HepG2 (cell line): ENCODE data around the gene GZMA. TPM values are rescaled to one million over a fixed set of nuclear protein-coding genes. Genes with fewer than 3 reads are reported as not detected.

Source experiments
- ATAC-seq: fragments of 200-7000 bp; cut with Tn5 transposase; 3 replicates; pipeline ENCODE4 v1.9.1; 2020; ENCODE audit warnings: mild to moderate bottlenecking, moderate library complexity
- BruUV-seq: library from RNA; stranded (reverse); fragments of 400-500 nt; replicated peaks from 2 replicates; lab custom pipeline; 2021; lab: Mats Ljungman, UMichigan
- CTCF ChIA-PET: fragments of 300-600 bp; formaldehyde crosslinking; extraction: SDS; loops from one replicate; lab custom pipeline; 2021; ENCODE audit warnings: low total read pairs, inconsistent platforms, low intra/inter-chr PET ratio; lab: Yijun Ruan, JAX
- POLR2A ChIA-PET: fragments of 350-600 bp; sonication (Branson Sonifier 250); formaldehyde crosslinking; loops from one replicate; lab custom pipeline; 2020; ENCODE audit warnings: antibody characterized with exemption, inconsistent platforms; lab: Yijun Ruan, JAX
- DNase-seq: peaks from one replicate; pipeline ENCODE4 v3.0.0-alpha.2; 2015; ENCODE audit warnings: low spot score
- FAIRE-seq: peaks from 3 replicates; lab custom pipeline; 2011; peaks lifted over from hg19 to GRCh38; lab: Jason Lieb, UNC
- H2AFZ ChIP-seq: one replicate; pipeline ENCODE4 v1.6.1; 2011; ENCODE audit warnings: low read length, inconsistent platforms
- H3K27ac ChIP-seq: fragments of 300-600 bp; 3 replicates; pipeline ENCODE4 v1.8.0; 2011; ENCODE audit warnings: mixed run types, mild to moderate bottlenecking, mixed read lengths, low read length, inconsistent platforms; ENCODE audit not compliant: insufficient read depth; ENCODE audit errors: extremely low read length
- H3K27me3 ChIP-seq, 2 experiments: fragments of 200-600 bp in 1 of 2; 2 replicates in 1 of 2; 3 replicates in 1 of 2; pipeline versions ENCODE4 v1.6.0 to v1.8.0; 2011; ENCODE audit warnings: low read length in 2 of 2, mild to moderate bottlenecking in 2 of 2, moderate library complexity in 2 of 2, inconsistent platforms in 1 of 2; ENCODE audit not compliant: insufficient read depth in 2 of 2, control insufficient read depth in 1 of 2
- H3K36me3 ChIP-seq, 2 experiments: fragments of 200-600 bp in 1 of 2; replicated peaks in 1 of 2; 2 replicates in 1 of 2; 3 replicates in 1 of 2; pipeline versions ENCODE4 v1.5.1 to v1.8.0; 2011; ENCODE audit warnings: low read length in 2 of 2, inconsistent platforms in 1 of 2; ENCODE audit not compliant: insufficient read depth in 2 of 2, control insufficient read depth in 1 of 2
- H3K4me1 ChIP-seq: 2 replicates; pipeline ENCODE4 v1.5.1; 2012; ENCODE audit warnings: low read length, inconsistent platforms; ENCODE audit not compliant: insufficient read depth
- H3K4me2 ChIP-seq: 2 replicates; pipeline ENCODE4 v1.6.0; 2011; ENCODE audit warnings: low read depth, low read length, inconsistent platforms
- H3K4me3 ChIP-seq, 3 experiments: fragments of 200-600 bp in 1 of 3; sonication (generic), shearing (Covaris generic) in 1 of 3; replicated peaks in 1 of 3; 2 replicates each; pipeline ENCODE4 v1.5.1; 2011 to 2016; ENCODE audit warnings: low read length in 3 of 3, inconsistent platforms in 2 of 3, low read depth in 2 of 3, mild to moderate bottlenecking in 2 of 3, control low read depth in 1 of 3, mixed read lengths in 1 of 3; ENCODE audit not compliant: insufficient read depth in 1 of 3
- H3K79me2 ChIP-seq: one replicate; pipeline ENCODE4 v1.6.1; 2011; ENCODE audit warnings: low read length, inconsistent platforms; ENCODE audit not compliant: insufficient read depth
- H3K9ac ChIP-seq: 2 replicates; pipeline ENCODE4 v1.6.0; 2011; ENCODE audit warnings: mild to moderate bottlenecking, low read depth, low read length, inconsistent platforms; ENCODE audit not compliant: insufficient read depth
- H3K9me3 ChIP-seq: 2 replicates; pipeline ENCODE4 v1.5.1; 2012; ENCODE audit warnings: mild to moderate bottlenecking, low read length
- H4K20me1 ChIP-seq: 2 replicates; pipeline ENCODE4 v1.6.0; 2011; ENCODE audit warnings: inconsistent platforms, mild to moderate bottlenecking, low read length, moderate library complexity; ENCODE audit not compliant: insufficient read depth
- ESRRA ChIP-seq: sonication (generic); formaldehyde crosslinking; IDR thresholded peaks from 2 replicates; pipeline ENCODE4 v1.5.1; 2020; ENCODE audit warnings: mild to moderate bottlenecking, low read depth, missing genetic modification reagents
- FLYWCH1 ChIP-seq: sonication (generic); formaldehyde crosslinking; IDR thresholded peaks from 2 replicates; pipeline ENCODE4 v1.8.1; 2023; ENCODE audit warnings: mild to moderate bottlenecking, missing genetic modification reagents
- NR3C1 ChIP-seq: sonication (generic); formaldehyde crosslinking; IDR thresholded peaks from 2 replicates; pipeline ENCODE4 v1.4.0; 2020; ENCODE audit warnings: missing genetic modification reagents
- TCF7L2 ChIP-seq: IDR thresholded peaks from 2 replicates; pipeline ENCODE4 v1.6.1; 2011; ENCODE audit warnings: mild to moderate bottlenecking, low read depth, low read length, moderate library complexity
- ZC3H4 ChIP-seq: sonication (generic); formaldehyde crosslinking; IDR thresholded peaks from 2 replicates; pipeline ENCODE4 v1.4.0; 2020; ENCODE audit warnings: missing genetic modification reagents, borderline replicate concordance
- ZFP36 ChIP-seq: fragments of 150-350 bp; IDR thresholded peaks from 2 replicates; pipeline ENCODE4 v1.6.1; 2018; ENCODE audit warnings: borderline replicate concordance, low read length, low read depth; ENCODE audit not compliant: partially characterized antibody
- ZNF331 ChIP-seq: sonication (generic); formaldehyde crosslinking; IDR thresholded peaks from 2 replicates; pipeline ENCODE4 v1.4.0; 2020; ENCODE audit warnings: missing genetic modification reagents
- ZNF782 ChIP-seq: sonication (generic); formaldehyde crosslinking; IDR thresholded peaks from 2 replicates; pipeline ENCODE4 v1.4.0; 2020; ENCODE audit warnings: missing genetic modification reagents, mild to moderate bottlenecking, borderline replicate concordance
- WGBS: methylation state at CpG from one replicate; pipeline ENCODE4 v1.1.6; 2017; ENCODE audit warnings: low lambda C conversion rate; 5-methylcytosine and 5-hydroxymethylcytosine counted together
- in situ Hi-C: cut with HindIII; loops from 2 replicates; pipeline ENCODE4 v1.10.0; 2017; ENCODE audit warnings: low pct_unique_long_range_greater_than_20kb; ENCODE audit not compliant: extremely low pct_ligation_motif_present
- intact Hi-C: fragments of 100-400 bp; cut with micrococcal nuclease; formaldehyde crosslinking; loops from one replicate; pipeline ENCODE4 v1.10.0; 2022; ENCODE audit not compliant: unreplicated experiment
- polyA plus RNA-seq, 8 experiments: library from polyadenylated mRNA; depleted of rRNA in 3 of 8; stranded (reverse) in 7 of 8; unstranded in 1 of 8; fragments of >200 nt; fragmentation: Illumina TruSeq in 4 of 8; extraction: Trizol in 4 of 8; gene quantifications; 2 replicates each; pipeline versions ENCODE4 v1.2.1 to v1.2.3, GENCODE V29; 2011 to 2016; ENCODE audit warnings: low read depth in 4 of 8, missing spikeins in 1 of 8, mixed read lengths in 1 of 8; ENCODE audit not compliant: insufficient read depth in 1 of 8
- total RNA-seq, 5 experiments: library from RNA; depleted of rRNA; stranded (reverse); fragments of >200 nt; fragmentation: Illumina TruSeq; extraction: Trizol; gene quantifications; 2 replicates each; pipeline ENCODE4 v1.2.3, GENCODE V29; 2016; ENCODE audit warnings: low read depth in 1 of 5
- TF ChIP-seq, protein P1 (sequence below): sonication (generic); formaldehyde crosslinking; IDR thresholded peaks from 2 replicates; pipeline ENCODE4 v1.4.0; 2020; ENCODE audit warnings: mild to moderate bottlenecking, missing genetic modification reagents
- TF ChIP-seq, protein P2 (sequence below), 2 experiments: fragments of 450-650 bp in 1 of 2; sonication (generic) in 1 of 2; formaldehyde crosslinking; IDR thresholded peaks; 2 replicates each; pipeline versions ENCODE4 v1.5.0 to v1.8.0; 2020 to 2022; ENCODE audit warnings: mild to moderate bottlenecking in 1 of 2, missing genetic modification reagents in 1 of 2
- TF ChIP-seq, protein P3 (sequence below): sonication (generic); IDR thresholded peaks from 2 replicates; pipeline ENCODE4 v1.6.1; 2016; ENCODE audit warnings: low read depth, borderline replicate concordance

GZMA gene
- total and polyA plus RNA-seq, 2 of the 13 experiments (the other 11 are each of a cell fraction or from before 2014, with no cell fraction given), result not detected

DNA sequence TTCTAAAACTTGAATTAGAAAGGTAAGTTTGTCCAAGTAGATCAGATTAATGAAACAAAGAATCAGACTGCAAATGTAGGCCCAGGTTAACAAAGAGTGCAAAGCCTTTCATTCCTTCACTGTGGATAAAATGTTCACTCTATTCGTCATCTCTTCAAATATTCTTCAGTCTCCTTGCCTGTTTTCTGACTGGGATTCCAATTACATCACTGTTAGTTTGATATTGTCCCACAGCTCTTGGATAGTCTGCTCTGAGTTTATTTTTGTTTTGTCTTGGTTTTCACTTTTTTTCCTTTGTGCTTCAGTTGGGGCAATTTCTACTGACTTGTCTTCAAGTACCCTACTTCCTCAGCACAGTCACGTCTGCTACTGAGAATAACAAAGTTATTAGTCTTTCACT lies 38.5 kb upstream of the GZMA start:
- CTCF ChIA-PET, result no interaction called here
- H4K20me1 ChIP-seq, result no peaks in the 10 kb centered on the region
- TF ChIP-seq ZFP36 (no peak), ZC3H4 (CRISPR knock-in tag) (no peak)
- TF ChIP-seq, all 625 proteins: peak for 0
- intact Hi-C loops, result loop anchor here (5.0 kb wide), 1 partner anchor 48 kb away; no protein-coding TSS in a partner anchor
- no TSS peak for BruUV-seq
- no peaks in the 10 kb centered on the region for H3K4me1 ChIP-seq
- FAIRE-seq, result no peak
- no peak for DNase-seq
- in situ Hi-C loops, result no loop called here
- no peak overlapping the region for H3K27ac ChIP-seq
- POLR2A ChIA-PET, result no interaction called here
- ATAC-seq, result no peak
- H2AFZ ChIP-seq, result no peak overlapping the region
- no peak overlapping the region for H3K9ac ChIP-seq
- no peaks in the 10 kb centered on the region for H3K79me2 ChIP-seq
- 3% methylated on average over 2 of the region's 2 CpGs for WGBS
- H3K36me3 ChIP-seq, result no peaks in the 10 kb centered on the region
- H3K4me2 ChIP-seq, result no peak overlapping the region
- no peaks in the 10 kb centered on the region for H3K9me3 ChIP-seq
- H3K27me3 ChIP-seq, result no peaks in the 10 kb centered on the region
- H3K4me3 ChIP-seq, result no peak overlapping the region

DNA sequence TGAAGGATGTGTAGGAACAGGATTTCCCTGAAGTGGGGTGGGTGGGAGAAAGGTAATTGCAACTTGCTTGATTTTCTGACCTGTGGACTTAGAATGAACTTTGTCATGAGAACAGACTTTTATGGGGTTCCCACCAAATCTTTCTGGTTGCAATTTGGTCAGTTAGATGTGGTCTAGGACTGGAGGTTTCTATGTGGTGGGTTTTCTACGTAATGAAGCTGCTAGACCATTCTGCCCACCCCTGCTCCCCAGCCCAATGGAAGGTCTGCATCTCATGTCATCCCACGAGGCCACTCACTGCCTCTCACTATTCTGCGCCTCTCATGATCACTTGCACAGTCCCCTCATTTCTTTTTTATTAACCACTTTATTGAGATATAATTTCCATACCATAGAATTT lies 37.9 kb upstream of the GZMA start:
- WGBS, result 1% methylated on average over 3 of the region's 3 CpGs
- no TSS peak for BruUV-seq
- no peak overlapping the region for H3K4me3 ChIP-seq
- FAIRE-seq, result no peak
- no peak overlapping the region for H3K27ac ChIP-seq
- in situ Hi-C loops, result no loop called here
- H4K20me1 ChIP-seq, result no peaks in the 10 kb centered on the region
- no peaks in the 10 kb centered on the region for H3K4me1 ChIP-seq
- no peak overlapping the region for H3K9ac ChIP-seq
- H3K79me2 ChIP-seq, result no peaks in the 10 kb centered on the region
- H2AFZ ChIP-seq, result no peak overlapping the region
- no peak overlapping the region for H3K4me2 ChIP-seq
- no peak for DNase-seq
- intact Hi-C loops, result loop anchor here (5.0 kb wide), 1 partner anchor 48 kb away; no protein-coding TSS in a partner anchor
- TF ChIP-seq ESRRA (no peak), TCF7L2 (no peak), ZNF331 (CRISPR knock-in tag) (no peak), FLYWCH1 (no peak), NR3C1 (CRISPR knock-in tag) (no peak), ZNF782 (CRISPR knock-in tag) (no peak)
- TF ChIP-seq, protein P1, sequence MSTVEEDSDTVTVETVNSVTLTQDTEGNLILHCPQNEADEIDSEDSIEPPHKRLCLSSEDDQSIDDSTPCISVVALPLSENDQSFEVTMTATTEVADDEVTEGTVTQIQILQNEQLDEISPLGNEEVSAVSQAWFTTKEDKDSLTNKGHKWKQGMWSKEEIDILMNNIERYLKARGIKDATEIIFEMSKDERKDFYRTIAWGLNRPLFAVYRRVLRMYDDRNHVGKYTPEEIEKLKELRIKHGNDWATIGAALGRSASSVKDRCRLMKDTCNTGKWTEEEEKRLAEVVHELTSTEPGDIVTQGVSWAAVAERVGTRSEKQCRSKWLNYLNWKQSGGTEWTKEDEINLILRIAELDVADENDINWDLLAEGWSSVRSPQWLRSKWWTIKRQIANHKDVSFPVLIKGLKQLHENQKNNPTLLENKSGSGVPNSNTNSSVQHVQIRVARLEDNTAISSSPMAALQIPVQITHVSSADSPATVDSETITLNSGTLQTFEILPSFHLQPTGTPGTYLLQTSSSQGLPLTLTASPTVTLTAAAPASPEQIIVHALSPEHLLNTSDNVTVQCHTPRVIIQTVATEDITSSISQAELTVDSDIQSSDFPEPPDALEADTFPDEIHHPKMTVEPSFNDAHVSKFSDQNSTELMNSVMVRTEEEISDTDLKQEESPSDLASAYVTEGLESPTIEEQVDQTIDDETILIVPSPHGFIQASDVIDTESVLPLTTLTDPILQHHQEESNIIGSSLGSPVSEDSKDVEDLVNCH (CRISPR knock-in tag), result no peak
- TF ChIP-seq, protein P2, sequence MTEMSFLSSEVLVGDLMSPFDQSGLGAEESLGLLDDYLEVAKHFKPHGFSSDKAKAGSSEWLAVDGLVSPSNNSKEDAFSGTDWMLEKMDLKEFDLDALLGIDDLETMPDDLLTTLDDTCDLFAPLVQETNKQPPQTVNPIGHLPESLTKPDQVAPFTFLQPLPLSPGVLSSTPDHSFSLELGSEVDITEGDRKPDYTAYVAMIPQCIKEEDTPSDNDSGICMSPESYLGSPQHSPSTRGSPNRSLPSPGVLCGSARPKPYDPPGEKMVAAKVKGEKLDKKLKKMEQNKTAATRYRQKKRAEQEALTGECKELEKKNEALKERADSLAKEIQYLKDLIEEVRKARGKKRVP (CRISPR knock-in tag; IDR thresholded peaks at IDR 0.05), result no peak
- TF ChIP-seq, protein P3, sequence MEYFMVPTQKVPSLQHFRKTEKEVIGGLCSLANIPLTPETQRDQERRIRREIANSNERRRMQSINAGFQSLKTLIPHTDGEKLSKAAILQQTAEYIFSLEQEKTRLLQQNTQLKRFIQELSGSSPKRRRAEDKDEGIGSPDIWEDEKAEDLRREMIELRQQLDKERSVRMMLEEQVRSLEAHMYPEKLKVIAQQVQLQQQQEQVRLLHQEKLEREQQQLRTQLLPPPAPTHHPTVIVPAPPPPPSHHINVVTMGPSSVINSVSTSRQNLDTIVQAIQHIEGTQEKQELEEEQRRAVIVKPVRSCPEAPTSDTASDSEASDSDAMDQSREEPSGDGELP, result no peak
- TF ChIP-seq, all 625 proteins: peak for 0
- ChIA-PET POLR2A (no interaction called here), CTCF (no interaction called here)
- Histone ChIP-seq H3K9me3 (no peaks in the 10 kb centered on the region), H3K36me3 (no peaks in the 10 kb centered on the region), H3K27me3 (no peaks in the 10 kb centered on the region)
- ATAC-seq, result no peak
